Measurements from ENCODE around the gene GPR146. TPM values are rescaled to one million over a fixed set of nuclear protein-coding genes. Genes with fewer than 3 reads are reported as not detected.

GPR146 gene
- total RNA-seq, 6 experiments from 2014 or later = 13.3 to 45.3 (median 22.8) TPM

- DNase-seq (no peak), ATAC-seq (no peak)
- Histone ChIP-seq H3K4me1 (peaks cover 0 to 50% (median 24%) of the 10 kb centered on the region in 4 donors), H3K27me3 (no peaks in the 10 kb centered on the region), H3K4me3 (no peak overlapping the region), H3K36me3 (no peaks in the 10 kb centered on the region), H3K27ac (peak overlapping the region in 2 of 3 donors; percentile 73 to 81), H3K9me3 (no peaks in the 10 kb centered on the region)
- WGBS (ENCODE audit: insufficient coverage, low coverage, low lambda C conversion rate, missing lambda C conversion rate) = no CpG with 5 or more reads among the region's 8 CpGs
- intact Hi-C loops (cut with DNase I) = no loop called here
- no peak for TF ChIP-seq CTCF (IDR thresholded peaks at IDR 0.05)
- no peak for TF ChIP-seq POLR2A (IDR thresholded peaks at IDR 0.05)
Observed at GRCh38 chr7:1049801-1050200, 5.5 kb downstream of the GPR146 start.

- no peak overlapping the region for H3K4me3 ChIP-seq
- DNase-seq = no peak
- 91% methylated on average over 8 of the region's 30 CpGs for WGBS (ENCODE audit: insufficient coverage, low coverage, low lambda C conversion rate, missing lambda C conversion rate)
- no peaks in the 10 kb centered on the region for H3K36me3 ChIP-seq
- no peak for ATAC-seq
- intact Hi-C loops (cut with DNase I) = no loop called here
- H3K4me1 ChIP-seq = peaks cover 0 to 47% (median 24%) of the 10 kb centered on the region in 4 donors
- no peaks in the 10 kb centered on the region for H3K27me3 ChIP-seq
- H3K9me3 ChIP-seq = no peaks in the 10 kb centered on the region
- H3K27ac ChIP-seq = no peak overlapping the region
- TF ChIP-seq POLR2A (IDR thresholded peaks at IDR 0.05) (no peak), CTCF (IDR thresholded peaks at IDR 0.05) (no peak)
Observed at GRCh38 chr7:1050254-1050906, 6.0 kb downstream of the GPR146 start.

- Histone ChIP-seq H3K27ac (no peak overlapping the region), H3K4me1 (peaks cover 0 to 46% (median 21%) of the 10 kb centered on the region in 4 donors), H3K4me3 (no peak overlapping the region), H3K27me3 (no peaks in the 10 kb centered on the region), H3K36me3 (no peaks in the 10 kb centered on the region), H3K9me3 (no peaks in the 10 kb centered on the region)
- no peak for DNase-seq
- WGBS (ENCODE audit: insufficient coverage, low coverage, low lambda C conversion rate, missing lambda C conversion rate) = 54% methylated on average over 8 of the region's 22 CpGs
- intact Hi-C loops (cut with DNase I) = no loop called here
- TF ChIP-seq CTCF (IDR thresholded peaks at IDR 0.05) (no peak), POLR2A (IDR thresholded peaks at IDR 0.05) (no peak)
- ATAC-seq = no peak
Observed at GRCh38 chr7:1050956-1051690, 6.8 kb downstream of the GPR146 start.

GRCh38 chr7:1052031-1052818, 7.9 kb downstream of the GPR146 start:
- Histone ChIP-seq H3K4me1 (peaks cover 0 to 35% (median 16%) of the 10 kb centered on the region in 4 donors), H3K4me3 (no peak overlapping the region), H3K27me3 (no peaks in the 10 kb centered on the region), H3K36me3 (no peaks in the 10 kb centered on the region), H3K9me3 (no peaks in the 10 kb centered on the region), H3K27ac (peak overlapping the region in 1 of 3 donors; percentile 63)
- DNase-seq (no peak), ATAC-seq (no peak)
- 72% methylated on average over 7 of the region's 20 CpGs for whole genome bisulfite sequencing (ENCODE audit: insufficient coverage, low coverage, low lambda C conversion rate, missing lambda C conversion rate)
- TF ChIP-seq CTCF (IDR thresholded peaks at IDR 0.05) = no peak
- TF ChIP-seq POLR2A (IDR thresholded peaks at IDR 0.05) = no peak
- intact Hi-C loops (cut with DNase I) = no loop called here

Data from right lobe of liver (tissue), 6 donors.